HG03439 (cell line): ENCODE data around the gene SAXO1.

Experiments used
- ATAC-seq: cut with Tn5 transposase; IDR thresholded peaks from one replicate; pipeline ENCODE4 v1.9.1; 2021; ENCODE audit warnings: mild to moderate bottlenecking, moderate library complexity; ENCODE audit not compliant: unreplicated experiment

SAXO1 gene

DNA sequence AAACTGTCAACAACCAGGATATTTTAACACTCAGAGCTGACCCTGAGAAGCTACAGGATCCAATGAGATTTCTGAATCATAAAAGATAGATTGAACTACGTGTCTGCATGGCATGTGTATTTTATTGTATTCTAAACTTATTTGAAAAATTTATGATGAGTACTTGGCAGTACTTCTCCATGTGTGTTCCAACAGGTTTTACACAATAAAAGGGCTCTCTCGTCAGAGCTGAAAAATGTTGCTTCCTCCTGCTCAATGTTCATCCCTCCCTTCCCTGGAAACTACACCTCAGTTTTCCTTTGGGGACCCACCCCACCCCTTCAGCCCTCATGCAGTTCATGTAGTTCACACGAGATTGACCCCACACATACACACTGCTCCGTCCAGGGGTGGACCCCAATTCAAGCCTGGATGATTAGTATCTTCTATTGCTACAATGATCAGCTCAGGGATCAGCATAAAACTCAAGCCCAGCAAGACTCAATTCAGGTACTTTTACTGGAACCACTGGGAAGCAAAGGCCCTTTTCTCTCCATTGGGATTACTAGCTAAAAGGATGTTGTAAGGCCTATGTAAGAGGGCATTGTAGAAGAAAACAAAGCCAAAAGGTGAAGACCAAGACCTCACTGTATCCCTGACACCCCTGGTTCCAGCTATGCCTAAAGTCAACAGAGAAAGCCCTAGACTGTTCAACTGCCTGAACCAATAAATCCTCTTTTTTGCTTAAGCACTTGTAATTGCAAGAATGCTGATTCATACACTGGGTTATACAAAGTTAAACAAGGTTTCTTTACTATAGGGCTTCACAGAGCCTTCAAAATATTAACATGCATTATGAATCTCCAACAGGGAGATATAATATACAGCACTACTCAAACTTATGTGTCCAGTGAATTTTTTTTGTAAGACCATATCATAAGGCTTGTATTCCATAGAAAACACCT lies 112.6 kb downstream of the SAXO1 start:
- no peak for ATAC-seq

DNA sequence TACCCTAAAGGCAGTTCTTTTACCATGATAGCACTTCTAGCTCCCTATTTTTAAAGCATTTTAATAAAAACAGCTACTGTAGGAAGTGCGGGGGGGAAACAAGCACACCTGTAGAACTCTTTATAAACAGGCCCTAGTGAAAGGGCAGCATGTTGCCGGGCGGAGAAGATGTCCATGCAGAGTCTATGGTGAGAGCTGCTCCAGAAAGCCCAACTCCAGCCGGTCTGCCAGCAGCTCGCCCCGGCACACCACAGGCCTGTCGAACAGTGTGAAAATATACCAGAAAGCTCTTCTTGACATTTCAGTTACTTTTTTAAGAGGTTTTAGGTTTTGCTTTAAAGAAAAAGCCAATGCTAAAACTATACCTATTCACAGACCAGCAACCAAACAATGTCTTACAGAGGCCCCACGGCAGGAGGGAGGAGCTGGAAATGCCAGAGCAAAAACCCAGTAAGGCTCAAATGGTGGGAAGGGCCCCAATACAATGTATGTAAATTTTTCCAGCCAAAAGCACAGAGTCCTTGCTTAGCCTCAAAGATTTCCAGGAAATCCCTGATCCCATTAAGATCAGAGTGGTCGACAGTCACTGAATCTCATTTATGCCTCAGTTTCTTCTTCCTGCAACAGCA lies 121.2 kb downstream of the SAXO1 start:
- ATAC-seq: no peak

DNA sequence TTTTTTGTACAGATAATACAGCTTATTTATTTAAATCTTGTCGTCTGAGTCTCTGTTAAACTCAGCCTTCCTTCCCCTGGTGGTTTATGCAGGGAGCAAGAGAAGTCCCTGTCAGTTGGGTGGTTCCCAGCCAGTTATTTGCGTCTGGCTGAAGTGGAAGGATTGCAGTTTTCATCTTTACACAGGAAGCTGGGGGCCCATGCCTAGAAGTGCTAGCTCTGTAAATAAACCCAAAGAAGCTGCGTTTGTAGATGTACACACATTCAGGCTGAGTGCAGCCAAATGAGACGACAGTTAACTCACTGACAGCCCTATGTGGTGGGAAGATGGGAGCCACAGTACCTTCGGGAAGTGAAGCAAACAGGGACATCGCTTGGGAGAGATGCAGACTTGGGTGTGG lies 122.1 kb downstream of the SAXO1 start:
- ATAC-seq: no peak

DNA sequence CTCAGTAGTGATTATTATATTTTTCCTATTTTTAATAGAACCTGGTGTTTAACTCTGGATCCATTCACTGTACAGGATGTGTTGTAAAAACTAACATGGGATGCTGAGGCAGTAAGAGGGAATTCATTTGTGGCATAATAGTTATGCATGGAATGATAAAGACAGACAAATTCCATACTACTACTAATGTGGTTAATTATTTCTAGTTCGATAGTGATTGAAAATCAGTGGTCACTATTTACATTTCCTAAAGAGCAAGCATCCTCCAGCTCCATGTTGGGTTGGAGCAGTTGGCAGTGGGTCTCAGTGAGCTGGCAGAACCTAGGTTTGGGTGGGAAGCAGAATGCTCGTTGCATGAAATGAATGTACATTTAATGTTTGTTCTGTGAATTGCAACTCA lies 122.6 kb downstream of the SAXO1 start:
- no peak for ATAC-seq

DNA sequence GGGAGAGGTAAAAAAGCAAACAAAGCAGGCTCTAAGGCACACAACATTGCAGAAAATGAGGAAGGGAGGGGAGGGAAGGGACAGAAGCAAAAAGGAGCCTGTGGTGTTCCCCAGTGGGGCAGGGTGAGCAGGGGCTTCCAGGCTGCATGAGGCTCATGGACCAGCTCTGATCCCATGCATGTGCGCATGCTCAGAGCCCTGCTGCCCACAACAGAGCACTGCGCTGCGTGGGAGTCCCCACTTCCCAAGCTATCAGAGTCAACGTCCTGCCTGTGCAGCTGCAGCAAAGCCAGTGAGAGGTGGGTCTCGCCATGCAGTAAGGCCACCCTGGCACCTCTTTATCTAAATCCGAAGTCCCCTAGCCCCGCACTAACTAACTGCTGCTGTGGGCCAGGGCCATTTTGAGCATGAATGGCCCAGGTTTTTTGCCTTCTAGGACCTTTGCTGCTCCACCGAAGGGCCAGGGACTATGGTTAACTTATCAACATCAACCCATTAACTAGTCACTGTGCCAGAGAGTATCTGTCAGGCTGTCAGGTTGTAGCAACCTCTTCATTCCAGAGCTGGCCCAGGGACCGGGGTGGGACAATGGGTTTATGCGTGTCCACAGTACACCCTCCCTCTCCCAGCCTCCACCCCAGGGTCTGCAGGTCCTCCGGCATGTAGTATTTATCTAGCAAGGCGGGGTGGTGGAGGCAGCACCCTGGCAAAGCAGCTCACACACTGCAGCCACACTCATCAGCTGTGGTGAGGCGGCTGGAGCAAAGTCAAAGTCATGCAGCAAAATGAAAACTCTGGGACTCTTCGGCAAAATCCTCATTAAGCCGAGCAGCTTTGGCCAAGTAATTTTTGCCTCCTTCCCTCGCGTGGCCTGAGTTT lies 123.6 kb downstream of the SAXO1 start:
- ATAC-seq: no peak

DNA sequence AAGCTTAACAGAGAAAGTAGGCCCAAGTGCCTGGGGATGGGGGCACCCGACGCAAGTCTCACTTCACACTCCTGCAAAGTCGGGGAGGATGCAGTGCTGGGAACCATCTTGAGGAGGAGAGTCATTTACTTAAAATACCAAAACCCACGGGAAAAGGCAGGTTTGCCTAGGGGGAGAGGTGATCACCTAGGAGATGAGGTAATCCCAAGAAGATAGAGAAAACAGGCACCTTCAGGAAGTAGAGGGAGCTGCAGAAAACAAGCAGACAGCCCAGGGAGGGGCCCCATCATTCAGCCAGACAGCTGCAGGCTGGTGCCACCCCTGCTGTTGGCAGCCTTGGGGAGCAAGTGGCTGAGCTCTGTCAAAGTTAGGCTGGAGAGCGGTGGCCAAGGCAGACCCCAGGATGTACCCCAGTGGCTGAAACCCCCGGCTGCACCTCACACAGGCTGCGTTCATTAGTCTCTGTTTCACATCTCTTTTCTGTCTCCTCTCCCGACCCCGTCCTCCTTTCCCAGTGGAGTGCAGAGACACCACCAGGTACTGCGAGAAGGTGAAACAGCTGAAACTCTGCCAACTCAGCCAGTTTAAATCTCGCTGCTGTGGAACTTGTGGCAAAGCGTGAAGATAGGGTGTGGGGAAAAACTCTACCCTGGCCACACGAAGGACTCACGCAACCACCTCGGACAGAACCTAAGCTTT lies 124.9 kb downstream of the SAXO1 start:
- no peak for ATAC-seq

DNA sequence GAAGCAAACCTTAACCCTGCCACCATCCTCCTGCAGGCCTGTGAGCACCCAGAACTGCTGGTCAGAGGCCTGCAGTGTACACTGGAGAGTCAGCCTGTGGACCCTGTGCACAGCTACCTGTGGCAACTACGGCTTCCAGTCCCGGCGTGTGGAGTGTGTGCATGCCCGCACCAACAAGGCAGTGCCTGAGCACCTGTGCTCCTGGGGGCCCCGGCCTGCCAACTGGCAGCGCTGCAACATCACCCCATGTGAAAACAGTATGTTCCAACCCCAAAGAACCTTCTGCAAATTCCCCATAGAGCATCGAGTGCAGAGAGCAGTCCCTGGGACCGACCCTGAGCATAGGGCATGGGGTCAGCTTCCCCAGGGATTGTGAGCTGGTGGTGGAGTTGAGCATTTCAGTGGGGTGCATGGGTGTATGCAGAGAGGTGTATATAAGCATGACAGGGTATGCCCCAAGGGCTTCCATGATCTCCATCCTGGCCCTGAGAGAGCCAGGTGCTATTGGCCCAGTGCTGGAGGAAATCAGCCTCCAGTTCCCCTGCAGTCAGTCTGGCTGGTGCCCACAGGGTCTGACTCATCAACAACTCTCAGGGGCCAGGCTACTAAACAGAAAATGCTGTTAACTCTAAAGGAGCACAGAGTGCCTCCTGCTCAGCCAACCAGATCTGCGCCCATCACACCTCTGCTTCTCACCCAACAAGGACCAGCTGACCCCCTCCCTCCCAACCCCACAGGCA lies 126.2 kb downstream of the SAXO1 start:
- no peak for ATAC-seq

DNA sequence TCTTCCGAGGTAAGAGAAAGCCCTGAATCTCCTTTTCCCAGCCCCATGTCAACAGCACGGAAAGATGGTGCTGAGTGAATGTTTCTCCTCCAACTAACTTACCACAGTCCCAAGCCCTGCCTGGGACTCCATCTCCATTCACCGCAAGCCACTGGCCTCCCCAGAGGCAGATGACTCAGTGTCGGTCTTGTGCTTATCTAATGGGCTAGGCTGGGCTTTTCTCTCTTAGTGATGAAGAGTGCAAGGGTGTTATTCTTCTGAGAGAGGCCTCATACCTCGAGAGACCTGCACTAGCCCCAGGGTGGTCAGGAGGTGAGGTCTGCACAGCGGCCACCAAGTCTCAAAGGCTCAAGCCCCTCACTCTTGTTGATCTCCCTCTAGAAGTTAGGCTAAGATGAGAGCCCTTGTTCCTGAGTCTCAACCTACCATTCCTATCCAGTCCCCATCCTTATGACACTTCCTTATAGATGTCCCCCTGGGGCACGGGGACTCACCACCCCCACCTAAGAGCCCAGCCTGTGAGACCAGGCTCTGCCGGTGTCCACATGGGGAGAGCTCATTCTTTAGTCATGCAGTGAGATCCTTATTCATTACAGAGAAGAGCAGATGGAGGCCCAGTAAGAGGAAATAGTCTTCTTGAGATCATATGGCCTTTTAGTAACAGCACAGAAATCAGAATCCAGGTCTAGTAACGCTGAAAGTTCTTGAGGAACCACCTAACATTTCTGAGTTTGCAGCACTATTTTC lies 127.0 kb downstream of the SAXO1 start:
- ATAC-seq: no peak

DNA sequence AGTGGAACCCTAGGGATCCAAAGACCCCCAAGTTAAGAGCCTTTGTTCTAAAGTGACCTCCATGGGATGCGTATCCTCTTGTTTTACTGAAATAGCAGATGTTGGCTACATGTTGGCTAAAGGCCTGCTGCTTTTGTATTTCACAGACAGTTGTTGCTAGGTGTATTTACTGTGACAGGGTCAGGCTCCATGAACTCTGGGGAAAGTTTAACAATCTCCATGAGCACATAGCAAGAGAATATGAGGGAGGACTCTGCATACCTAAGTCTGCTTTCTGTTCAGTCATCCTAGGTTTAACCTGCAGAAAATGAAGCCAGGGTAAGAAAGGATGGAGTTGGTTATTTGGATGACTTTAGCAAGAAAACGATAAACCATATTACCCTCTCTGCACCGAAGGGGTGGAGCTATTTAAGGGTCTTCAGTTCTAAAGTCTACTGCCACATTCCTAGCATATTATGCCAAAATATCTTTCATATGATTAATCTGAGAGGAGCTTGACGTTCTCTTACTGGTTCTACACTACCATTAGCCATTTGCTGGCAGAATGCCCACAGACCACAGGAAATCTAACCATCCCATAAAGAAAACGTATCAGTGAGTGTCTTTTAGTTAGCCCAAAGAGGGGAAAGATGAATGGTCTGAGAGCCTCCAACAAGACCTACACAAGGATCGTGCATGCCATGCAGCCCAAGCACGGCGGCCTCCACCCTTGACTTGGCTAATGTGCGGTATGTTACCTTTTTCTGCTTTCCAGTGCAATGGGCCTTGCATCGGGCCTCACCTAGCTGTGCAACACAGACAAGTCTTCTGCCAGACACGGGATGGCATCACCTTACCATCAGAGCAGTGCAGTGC lies 127.8 kb downstream of the SAXO1 start:
- ATAC-seq: no peak

DNA sequence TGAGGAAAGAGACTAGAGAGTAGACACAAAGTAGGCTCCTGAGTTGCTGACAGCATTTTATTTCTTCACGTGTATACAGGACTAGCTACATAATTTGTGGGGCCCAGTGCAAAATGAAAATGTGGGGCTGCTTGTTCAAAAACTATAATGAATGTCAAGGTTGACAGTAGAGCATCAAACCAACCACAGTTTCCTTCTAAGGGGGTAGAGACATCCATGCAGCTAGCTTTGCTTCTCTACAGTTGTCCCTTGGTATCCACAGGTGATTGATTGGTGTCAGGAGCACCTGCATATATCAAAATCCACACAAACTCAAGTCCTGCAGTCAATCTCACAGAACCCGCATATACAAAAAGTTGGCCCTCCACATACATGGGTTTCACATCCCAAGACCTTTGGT lies 129.6 kb downstream of the SAXO1 start:
- no peak for ATAC-seq

DNA sequence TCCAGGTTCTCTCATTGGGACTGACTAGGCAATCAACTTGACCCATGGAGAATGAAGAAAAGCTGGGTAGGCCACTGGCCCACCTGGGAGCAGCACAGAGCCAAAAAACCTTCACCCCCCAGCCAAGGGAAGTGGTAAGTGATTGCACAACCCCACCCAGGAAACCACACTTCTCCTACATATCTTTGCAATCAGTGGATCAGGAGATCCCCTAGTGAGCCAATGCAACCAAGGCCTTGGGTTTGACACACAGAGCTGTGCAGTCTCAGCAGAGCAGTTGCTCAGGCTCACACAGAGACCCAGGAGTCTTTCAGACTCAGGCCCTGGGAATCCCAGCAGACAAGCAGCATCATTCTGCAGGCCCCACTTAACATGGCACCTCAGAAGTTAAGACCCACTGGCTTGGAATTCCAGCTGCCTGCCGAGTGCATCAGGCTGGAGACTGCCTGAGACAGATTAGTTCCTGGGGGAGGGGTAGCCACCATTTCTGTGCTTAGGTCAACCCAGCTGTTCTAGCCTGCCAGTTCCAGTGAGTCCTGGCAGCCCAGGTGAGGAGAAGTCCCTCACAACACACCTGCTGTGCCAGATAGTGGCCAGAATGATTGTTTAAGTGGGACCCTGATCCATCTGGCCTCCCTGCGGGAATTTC lies 136.4 kb downstream of the SAXO1 start:
- no peak for ATAC-seq

DNA sequence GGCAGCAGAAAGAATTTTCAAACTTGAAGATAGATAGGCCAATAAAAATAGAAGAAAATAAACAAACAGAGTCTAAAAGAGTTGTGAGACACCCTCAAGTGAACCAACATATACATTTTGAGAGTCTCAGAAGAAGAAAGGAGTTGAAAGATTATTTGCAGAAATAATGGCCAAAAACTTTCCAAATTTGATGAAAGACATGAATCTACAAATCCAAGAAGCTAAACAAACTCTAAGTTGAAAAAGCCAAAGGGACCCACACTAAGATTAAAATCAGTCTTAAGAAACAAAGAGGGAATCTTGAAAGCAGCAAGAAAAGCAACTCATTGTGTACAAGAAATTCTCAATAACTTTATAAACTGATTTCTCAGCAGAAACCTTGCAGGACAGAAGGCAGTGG lies 137.0 kb downstream of the SAXO1 start:
- ATAC-seq: no peak

DNA sequence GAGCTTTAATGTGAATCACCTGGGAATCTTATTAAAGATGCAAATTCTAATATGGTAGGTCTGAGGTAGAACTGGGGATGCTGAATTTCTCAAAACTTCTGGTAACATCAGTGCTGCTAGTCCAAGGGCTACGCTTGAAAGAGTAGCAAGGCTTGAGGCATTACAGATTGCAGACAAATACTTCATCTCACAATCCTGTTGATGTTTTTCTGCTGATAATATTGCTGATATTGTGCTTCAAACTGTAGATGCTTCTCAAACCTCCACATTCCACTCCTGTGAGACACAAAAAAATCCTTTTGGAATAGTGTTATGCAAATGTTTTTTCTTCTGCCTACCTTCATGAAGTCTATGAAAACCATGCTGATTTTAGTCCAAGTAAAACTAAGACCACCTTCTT lies 139.5 kb downstream of the SAXO1 start:
- no peak for ATAC-seq

DNA sequence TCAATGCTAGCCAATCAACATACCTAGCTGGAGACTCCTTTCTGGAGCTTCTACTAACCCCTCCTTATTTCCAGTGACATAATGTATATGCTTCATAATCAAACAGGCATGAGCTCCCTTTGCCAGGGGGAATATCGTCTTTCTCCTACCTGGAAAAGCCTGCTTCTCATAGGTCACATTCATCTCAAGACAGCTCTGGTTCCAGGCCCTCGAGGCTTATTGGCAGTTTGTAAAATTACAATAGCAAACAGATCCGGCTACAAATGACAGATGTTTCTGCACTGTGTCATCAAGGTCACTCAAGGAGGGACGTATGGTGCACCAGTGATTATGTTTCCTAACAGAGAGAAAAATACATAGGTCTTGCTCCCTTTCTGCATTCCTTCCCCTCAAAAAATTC lies 140.0 kb downstream of the SAXO1 start:
- no peak for ATAC-seq

DNA sequence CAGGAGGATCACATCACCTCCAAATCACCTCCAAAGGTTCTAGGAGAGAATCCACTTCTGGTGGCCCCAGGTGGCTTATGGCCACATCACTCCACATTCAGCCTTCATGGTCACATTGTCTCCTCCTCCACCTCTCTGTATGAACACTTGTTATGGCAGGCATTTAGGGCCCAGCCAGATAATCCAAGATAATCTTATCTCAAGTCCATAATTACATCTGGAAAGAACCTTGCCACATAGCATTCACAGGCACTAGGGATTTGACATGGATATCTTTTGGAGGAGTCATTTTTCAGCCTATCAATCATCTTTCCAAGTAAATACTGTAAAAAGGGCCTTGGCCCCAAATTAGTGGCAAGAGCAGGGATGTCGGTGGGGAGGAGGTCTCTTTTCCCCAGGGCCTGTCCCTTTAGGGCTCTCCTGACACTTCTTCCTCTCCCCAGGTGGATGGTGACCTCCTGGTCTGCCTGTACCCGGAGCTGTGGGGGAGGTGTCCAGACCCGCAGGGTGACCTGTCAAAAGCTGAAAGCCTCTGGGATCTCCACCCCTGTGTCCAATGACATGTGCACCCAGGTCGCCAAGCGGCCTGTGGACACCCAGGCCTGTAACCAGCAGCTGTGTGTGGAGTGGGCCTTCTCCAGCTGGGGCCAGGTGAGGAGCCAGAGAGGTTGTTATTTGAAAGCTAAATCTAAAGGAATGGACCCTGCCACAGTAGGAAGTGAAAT lies 140.9 kb downstream of the SAXO1 start:
- ATAC-seq: no peak

DNA sequence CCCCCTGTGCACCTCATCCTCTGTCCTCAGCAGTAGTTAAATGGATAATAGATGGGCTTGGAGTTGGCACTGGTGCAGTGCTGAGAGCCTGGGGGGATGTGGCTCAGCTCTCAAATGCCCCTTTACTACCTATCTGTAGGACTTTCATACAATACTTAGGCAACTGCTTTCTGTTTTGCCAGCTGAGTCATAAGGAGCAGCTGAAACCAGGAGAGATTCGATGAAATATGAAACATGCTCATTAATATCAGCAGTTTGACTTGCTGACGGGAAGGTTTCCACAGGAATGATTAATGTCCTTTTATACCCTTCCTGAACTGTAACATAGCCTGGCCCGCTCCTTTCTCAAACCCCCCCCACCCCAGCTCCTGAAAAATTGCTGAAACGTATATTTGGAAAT lies 142.6 kb downstream of the SAXO1 start:
- ATAC-seq: peak; percentile 73

DNA sequence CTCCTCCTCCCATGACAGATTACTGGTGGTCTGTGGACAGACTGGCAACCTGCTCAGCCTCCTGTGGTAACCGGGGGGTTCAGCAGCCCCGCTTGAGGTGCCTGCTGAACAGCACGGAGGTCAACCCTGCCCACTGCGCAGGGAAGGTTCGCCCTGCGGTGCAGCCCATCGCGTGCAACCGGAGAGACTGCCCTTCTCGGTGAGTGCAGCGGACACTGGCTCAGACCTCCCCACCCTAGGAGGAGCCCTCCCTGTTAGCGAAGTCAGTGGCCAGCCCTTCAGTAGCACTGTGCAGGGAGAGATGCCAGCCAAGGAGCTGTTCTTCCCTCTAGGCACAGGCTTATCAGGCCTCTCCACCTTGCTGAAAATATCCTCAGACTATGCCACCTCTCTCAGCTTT lies 143.5 kb downstream of the SAXO1 start:
- no peak for ATAC-seq
